Muscle layer of colon (tissue), 2 donors: Measurements from ENCODE around the gene VENTX.

Experiments
- H3K27ac ChIP-seq: one replicate; pipeline ENCODE4 v1.7.0; 2013; ENCODE audit warnings: low read depth, mild to moderate bottlenecking, low read length, moderate library complexity
- H3K27me3 ChIP-seq, 2 donors: one replicate each; pipeline ENCODE4 v1.7.0; 2013; ENCODE audit warnings: low read length in 2 of 2, mild to moderate bottlenecking in 2 of 2; ENCODE audit not compliant: insufficient read depth in 2 of 2, control insufficient read depth in 1 of 2
- H3K36me3 ChIP-seq: one replicate; pipeline ENCODE4 v1.7.0; 2013; ENCODE audit warnings: mild to moderate bottlenecking, low read length; ENCODE audit not compliant: insufficient read depth
- H3K4me1 ChIP-seq: one replicate; pipeline ENCODE4 v1.7.0; 2013; ENCODE audit warnings: mild to moderate bottlenecking, low read length; ENCODE audit not compliant: insufficient read depth
- H3K4me3 ChIP-seq, 2 donors: one replicate each; pipeline ENCODE4 v1.7.0; 2013; ENCODE audit warnings: low read length in 2 of 2, low read depth in 1 of 2, mild to moderate bottlenecking in 1 of 2, moderate library complexity in 1 of 2
- H3K9ac ChIP-seq: one replicate; pipeline ENCODE4 v1.7.0; 2013; ENCODE audit warnings: low read length
- H3K9me3 ChIP-seq: one replicate; pipeline ENCODE4 v1.7.0; 2013; ENCODE audit warnings: mild to moderate bottlenecking, low read length
- donor health status: abdominal sarcoma.
- donor health status: Adenocarcinoma of cecum.

The VENTX gene

GRCh38 chr10:133272301-133272963 lies 34.8 kb downstream of the VENTX start:
- no peaks in the 10 kb centered on the region for H3K9me3 ChIP-seq
- H3K36me3 ChIP-seq = no peaks in the 10 kb centered on the region
- H3K4me3 ChIP-seq = no peak overlapping the region
- H3K27ac ChIP-seq = no peak overlapping the region
- no peaks in the 10 kb centered on the region for H3K4me1 ChIP-seq
- peaks cover 0 to 29% of the 10 kb centered on the region in 2 donors for H3K27me3 ChIP-seq
- no peak overlapping the region for H3K9ac ChIP-seq

GRCh38 chr10:133272964-133273420 lies 35.3 kb downstream of the VENTX start:
- Histone ChIP-seq H3K4me3 (no peak overlapping the region), H3K27ac (no peak overlapping the region), H3K9me3 (no peaks in the 10 kb centered on the region), H3K4me1 (no peaks in the 10 kb centered on the region), H3K36me3 (no peaks in the 10 kb centered on the region), H3K27me3 (peaks cover 0 to 31% of the 10 kb centered on the region in 2 donors), H3K9ac (no peak overlapping the region)

GRCh38 chr10:133273534-133274143 lies 36.0 kb downstream of the VENTX start:
- H3K4me1 ChIP-seq = no peaks in the 10 kb centered on the region
- H3K4me3 ChIP-seq = no peak overlapping the region
- no peaks in the 10 kb centered on the region for H3K9me3 ChIP-seq
- H3K9ac ChIP-seq = no peak overlapping the region
- H3K36me3 ChIP-seq = no peaks in the 10 kb centered on the region
- peaks cover 0 to 31% of the 10 kb centered on the region in 2 donors for H3K27me3 ChIP-seq
- no peak overlapping the region for H3K27ac ChIP-seq

GRCh38 chr10:133274751-133275683 lies 37.4 kb downstream of the VENTX start:
- Histone ChIP-seq H3K9me3 (no peaks in the 10 kb centered on the region), H3K27me3 (peaks cover 0 to 31% of the 10 kb centered on the region in 2 donors), H3K4me1 (no peaks in the 10 kb centered on the region), H3K36me3 (peaks cover 4% of the 10 kb centered on the region), H3K4me3 (no peak overlapping the region), H3K9ac (no peak overlapping the region), H3K27ac (no peak overlapping the region)

GRCh38 chr10:133275684-133276092 lies 38.0 kb downstream of the VENTX start:
- Histone ChIP-seq H3K4me3 (no peak overlapping the region), H3K4me1 (no peaks in the 10 kb centered on the region)

GRCh38 chr10:133276100-133276434 lies 38.4 kb downstream of the VENTX start:
- Histone ChIP-seq H3K4me3 (no peak overlapping the region), H3K9me3 (no peaks in the 10 kb centered on the region), H3K27me3 (peaks cover 0 to 31% of the 10 kb centered on the region in 2 donors), H3K27ac (no peak overlapping the region), H3K9ac (no peak overlapping the region), H3K4me1 (no peaks in the 10 kb centered on the region), H3K36me3 (peaks cover 4% of the 10 kb centered on the region)

More at GRCh38 chr10:133275684-133276092, 38.0 kb downstream of the VENTX start:
- H3K36me3 ChIP-seq = peaks cover 4% of the 10 kb centered on the region
- H3K27ac ChIP-seq = no peak overlapping the region
- no peak overlapping the region for H3K9ac ChIP-seq
- H3K9me3 ChIP-seq = no peaks in the 10 kb centered on the region
- H3K27me3 ChIP-seq = peaks cover 0 to 31% of the 10 kb centered on the region in 2 donors

GRCh38 chr10:133276435-133277201 lies 39.0 kb downstream of the VENTX start, which contains the start of gene ADAM8:
Gene ADAM8 (minus strand): TSS chr10:133276868. CDS start chr10:133276817, 51 bp downstream.
- no peak within 1 kb of the TSS for H3K9ac ChIP-seq
- peaks cover 9% of the 10 kb centered on the region for H3K36me3 ChIP-seq
- H3K27me3 ChIP-seq = peaks cover 0 to 31% of the 10 kb centered on the region in 2 donors
- H3K27ac ChIP-seq = no peak within 1 kb of the TSS
- no peaks in the 10 kb centered on the region for H3K4me1 ChIP-seq
- H3K9me3 ChIP-seq = no peaks in the 10 kb centered on the region
- peak within 1 kb of the TSS in 1 of 2 donors; percentile 32 for H3K4me3 ChIP-seq

GRCh38 chr10:133277277-133277992 lies 39.8 kb downstream of the VENTX start:
- Histone ChIP-seq H3K4me3 (no peak overlapping the region), H3K9me3 (no peaks in the 10 kb centered on the region), H3K4me1 (no peaks in the 10 kb centered on the region), H3K36me3 (peaks cover 17% of the 10 kb centered on the region), H3K9ac (no peak overlapping the region), H3K27me3 (peaks cover 0 to 31% of the 10 kb centered on the region in 2 donors), H3K27ac (no peak overlapping the region)

GRCh38 chr10:133277993-133278576 lies 40.4 kb downstream of the VENTX start:
- peaks cover 0 to 31% of the 10 kb centered on the region in 2 donors for H3K27me3 ChIP-seq
- peaks cover 24% of the 10 kb centered on the region for H3K36me3 ChIP-seq
- H3K9ac ChIP-seq = no peak overlapping the region
- H3K27ac ChIP-seq = no peak overlapping the region
- H3K9me3 ChIP-seq = no peaks in the 10 kb centered on the region
- H3K4me3 ChIP-seq = no peak overlapping the region
- no peaks in the 10 kb centered on the region for H3K4me1 ChIP-seq

GRCh38 chr10:133278577-133279265 lies 41.1 kb downstream of the VENTX start:
- Histone ChIP-seq H3K27ac (no peak overlapping the region), H3K9me3 (no peaks in the 10 kb centered on the region), H3K9ac (no peak overlapping the region), H3K36me3 (peaks cover 30% of the 10 kb centered on the region), H3K4me1 (no peaks in the 10 kb centered on the region), H3K27me3 (peaks cover 0 to 31% of the 10 kb centered on the region in 2 donors), H3K4me3 (no peak overlapping the region)
